Stimulated activated CD4-positive, alpha-beta T cell treated with anti-CD3 and anti-CD28 coated beads, Interleukin-4, amount 100 ng/mL, for 1 hour (primary cell): ENCODE measurements around the gene CHD5.
"Not testable (repeated sequence)": the region's sequence is repeated elsewhere in the genome, so short reads cannot be mapped to it uniquely, and the experiment has no call there.

ENCODE experiments used
- DNase-seq: peaks from one replicate; pipeline ENCODE4 v3.0.0-alpha.2; 2020

CHD5 gene

DNA sequence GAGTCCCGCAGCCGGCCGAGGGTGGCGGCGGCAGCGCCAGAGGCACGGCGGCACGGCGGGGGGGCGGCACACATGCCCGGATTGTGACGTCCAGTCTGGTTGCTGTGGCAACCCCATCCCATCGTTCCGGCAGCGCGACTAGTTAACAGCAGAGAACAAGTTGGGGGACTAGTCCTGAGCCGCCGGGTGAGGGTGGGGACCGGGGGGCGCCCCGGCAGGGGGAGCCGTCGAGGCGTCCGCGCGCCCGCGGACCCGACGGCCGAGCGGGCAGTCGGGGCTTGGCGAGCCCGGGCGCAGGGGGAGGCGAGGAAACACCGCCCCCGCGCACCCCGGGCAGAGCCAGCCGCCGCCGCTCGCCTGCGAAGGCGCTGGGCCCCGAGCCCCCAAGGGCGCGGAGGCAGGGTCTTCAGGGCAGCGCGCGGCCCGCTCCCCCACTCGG is at the start of gene CHD5:
CHD5 (minus strand) TSS at position 54 of the 439 bp plus-strand sequence. CDS start 298 bp downstream, outside the sequence.
- no peak for DNase-seq

DNA sequence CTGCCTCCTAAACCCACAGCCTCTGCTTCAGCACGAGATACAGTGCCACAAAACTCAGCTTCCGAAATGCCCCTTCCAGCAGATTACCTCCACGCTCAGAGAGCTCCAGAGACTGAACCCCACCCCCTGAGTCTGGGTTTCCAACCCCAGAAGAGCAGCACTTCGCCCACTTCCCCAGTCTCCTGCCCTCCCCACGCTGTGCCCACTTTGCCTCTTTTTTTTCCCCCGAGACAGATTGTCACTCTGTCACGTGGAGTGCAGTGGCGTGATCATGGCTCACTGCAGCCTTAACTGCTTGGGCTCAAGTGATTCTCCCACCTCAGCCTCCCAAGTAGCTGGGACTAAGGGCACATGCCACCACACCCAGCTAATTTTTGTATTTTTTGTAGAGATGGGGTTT is 45.5 kb upstream of the CHD5 start:
- DNase-seq = no peak

DNA sequence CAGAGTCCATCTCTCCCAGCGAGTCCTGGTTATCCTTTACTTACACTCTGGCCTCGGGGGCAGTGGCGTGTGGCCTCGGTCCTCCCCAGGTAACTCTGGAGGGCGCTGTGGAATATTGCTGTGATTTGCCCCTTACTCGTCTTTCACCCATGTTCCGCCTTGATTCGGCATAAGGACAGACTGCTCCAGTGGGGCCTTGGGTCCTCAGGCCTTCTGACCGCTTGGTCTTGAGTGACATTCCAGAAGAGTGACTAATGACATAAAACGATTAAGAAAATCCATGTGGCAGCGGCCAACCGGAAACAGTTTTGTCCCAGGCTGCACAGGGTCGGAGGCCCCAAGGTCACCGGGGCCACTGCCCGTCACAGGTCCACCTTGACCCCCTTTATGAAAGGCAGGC is 44.6 kb upstream of the CHD5 start:
- DNase-seq = no peak

DNA sequence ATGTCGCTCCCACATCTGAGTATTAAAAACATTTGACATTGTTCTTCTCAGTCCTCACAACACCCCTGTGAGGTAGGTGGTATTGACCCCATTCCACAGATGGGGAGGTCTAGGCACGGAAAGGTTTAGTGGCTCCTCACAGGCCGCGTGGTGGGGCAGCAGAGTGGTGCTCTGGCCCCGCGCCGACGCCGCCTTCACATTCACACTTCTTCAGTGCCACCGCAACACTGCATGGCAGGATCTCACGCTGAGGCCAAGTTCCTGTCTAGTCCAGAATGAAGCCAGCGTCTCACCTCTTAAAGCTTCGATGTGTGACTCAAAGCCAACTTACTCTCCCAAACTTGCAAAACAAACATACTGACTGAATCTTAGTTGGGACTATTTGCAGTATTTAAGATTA is 43.5 kb upstream of the CHD5 start:
- DNase-seq = no peak

DNA sequence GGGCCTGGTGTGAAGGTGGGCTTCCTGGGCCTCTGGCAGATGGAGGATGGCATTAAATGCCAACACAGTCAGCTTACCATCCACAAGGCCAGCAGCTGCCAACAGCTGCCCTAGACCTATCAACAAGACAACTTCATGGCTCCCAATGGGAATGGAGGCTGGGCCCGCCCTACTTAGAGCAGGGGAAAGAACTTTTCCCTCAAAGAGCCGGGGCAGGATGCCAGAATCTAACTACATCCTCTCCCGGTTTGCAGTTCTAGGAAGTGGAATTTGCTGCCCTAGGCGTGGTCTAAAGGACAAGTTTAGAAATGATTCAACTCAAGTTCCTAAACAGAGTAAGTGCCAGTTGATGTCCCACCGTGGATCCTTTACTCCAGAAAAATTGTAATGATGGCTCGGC is 42.5 kb upstream of the CHD5 start:
- no peak for DNase-seq

DNA sequence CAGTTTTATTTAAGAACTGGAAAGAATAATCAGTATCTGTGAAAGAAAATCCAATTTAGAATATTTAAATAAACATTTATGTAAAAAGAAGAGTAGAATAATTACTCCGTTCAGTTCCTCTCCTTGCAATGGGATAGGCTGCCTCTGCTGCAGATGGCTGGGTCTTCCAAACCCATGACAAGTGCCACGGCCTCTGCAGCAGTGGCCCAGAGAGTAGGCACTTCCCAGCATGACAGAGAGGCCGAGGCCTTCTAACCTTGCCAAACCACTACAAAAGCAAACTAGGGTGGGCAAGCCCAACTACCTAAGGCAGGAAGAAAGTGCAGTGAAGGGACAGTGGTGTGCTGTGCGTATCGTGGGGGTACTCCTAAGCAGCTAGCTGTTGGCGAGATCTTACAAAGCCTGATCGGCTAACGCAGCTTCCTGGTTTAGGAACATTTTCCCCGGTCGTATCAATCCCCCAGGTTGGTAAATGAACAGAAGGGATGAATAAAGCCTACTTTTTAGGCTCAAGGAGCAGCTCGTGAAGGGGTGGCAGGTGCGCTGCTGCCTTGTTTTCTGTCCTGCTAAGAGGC is 41.2 kb upstream of the CHD5 start:
- no peak for DNase-seq

DNA sequence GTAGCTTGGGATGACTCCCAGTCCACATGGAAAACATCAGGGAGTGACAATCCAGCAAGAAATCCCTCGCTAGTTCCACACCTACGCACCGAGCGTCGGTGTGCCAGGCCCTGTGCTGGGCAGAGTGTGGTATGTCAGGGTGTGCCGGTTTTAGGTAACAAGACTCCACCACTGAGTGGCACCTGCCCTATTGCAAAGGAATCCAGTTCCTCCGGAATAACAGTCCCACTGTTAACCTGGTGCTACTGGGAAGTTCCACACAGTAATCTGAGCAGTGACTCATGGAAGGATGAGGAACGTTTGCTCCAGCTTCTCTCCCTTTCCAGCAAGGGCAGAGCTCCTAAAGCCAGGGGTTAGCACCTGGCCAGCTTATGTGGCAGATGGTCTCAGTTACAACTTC is 40.1 kb upstream of the CHD5 start:
- no peak for DNase-seq

DNA sequence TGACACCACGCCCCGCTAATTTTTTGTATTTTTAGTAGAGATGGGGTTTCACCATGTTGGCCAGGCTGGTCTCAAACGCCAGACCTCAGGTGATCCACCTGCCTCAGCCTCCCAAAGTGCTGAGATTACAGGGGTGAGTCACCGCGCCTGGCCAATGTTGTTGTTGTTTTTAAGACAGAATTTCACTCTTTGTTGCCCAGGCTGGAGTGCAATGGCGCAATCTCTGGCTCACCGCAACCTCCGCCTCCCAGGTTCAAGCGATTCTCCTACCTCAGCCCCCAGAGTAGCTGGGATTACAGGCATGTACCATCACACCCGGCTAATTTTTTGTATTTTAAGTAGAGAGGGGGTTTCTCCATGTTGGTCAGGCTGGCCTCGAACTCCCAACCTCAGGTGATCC is 39.5 kb upstream of the CHD5 start:
- DNase-seq = not testable (repeated sequence)

DNA sequence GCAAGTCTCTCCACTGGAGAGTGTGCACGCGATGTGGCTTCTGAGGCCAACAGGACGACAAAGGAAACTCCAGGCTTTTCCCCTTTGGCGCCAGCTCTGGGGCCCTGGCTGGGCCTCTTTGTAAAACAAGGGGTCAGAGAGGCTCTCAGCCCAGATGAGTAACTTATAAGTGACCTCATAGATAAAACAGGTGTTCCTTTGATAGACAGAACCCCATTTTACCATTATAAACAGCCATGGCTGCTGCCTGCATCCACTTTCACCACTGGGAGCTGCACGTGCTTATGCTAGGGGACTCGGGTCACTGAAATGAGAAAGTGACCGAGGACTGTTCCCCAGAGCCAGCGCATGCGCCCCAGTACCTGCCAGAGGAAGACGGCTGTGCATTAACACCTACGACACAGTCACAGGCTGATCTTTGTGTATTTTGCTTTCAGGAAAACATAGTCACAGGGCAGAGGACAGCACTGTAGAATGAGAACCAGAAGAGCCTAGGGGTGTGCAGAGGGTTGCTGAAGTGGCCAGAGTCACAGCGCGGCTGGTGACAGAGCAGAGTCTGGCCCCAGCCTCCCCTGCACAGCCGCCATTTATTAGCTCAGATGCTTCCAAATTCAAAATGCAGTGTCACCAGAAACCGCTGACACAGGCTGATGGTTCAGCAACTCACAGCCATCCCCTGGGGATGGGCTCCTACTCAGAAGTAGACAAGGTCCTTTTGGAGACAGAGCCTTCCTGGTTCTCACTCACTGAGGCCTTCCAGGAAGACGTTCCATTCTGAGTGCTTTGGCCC is 38.4 kb upstream of the CHD5 start:
- no peak for DNase-seq

DNA sequence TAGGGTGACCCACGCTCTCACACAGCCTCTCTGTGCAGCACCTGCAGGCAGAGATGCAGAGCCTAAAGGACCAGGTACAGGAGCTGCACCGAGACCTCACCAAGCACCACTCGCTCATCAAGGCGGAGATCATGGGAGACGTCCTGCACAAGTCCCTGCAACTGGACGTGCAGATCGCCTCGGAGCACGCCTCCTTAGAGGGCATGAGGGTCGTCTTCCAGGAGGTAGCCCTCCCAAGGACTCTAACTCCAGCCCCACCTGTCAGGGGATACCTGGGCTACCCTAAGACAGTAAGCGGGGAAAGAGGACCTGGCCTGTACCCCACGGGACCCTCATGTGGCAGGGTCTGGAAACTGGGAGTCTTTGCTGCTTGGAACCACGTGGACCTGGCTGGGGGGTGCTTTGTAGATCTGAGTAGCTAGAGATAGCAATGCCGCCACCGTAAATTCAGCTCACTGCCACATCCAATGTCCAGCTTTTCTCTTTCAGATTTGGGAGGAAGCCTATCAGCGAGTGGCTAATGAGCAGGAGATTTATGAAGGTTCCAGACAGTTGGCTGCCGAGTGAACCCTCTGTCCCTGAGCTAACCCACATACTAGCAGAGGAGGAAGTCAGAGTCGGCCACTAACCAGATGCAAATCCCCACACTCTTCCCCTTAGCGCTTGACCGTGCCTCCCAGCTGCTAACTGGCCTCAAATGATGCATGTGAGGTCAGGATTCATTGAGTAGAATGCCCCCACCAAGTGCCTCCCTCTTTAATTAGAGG is 32.3 kb upstream of the CHD5 start:
- DNase-seq = no peak

DNA sequence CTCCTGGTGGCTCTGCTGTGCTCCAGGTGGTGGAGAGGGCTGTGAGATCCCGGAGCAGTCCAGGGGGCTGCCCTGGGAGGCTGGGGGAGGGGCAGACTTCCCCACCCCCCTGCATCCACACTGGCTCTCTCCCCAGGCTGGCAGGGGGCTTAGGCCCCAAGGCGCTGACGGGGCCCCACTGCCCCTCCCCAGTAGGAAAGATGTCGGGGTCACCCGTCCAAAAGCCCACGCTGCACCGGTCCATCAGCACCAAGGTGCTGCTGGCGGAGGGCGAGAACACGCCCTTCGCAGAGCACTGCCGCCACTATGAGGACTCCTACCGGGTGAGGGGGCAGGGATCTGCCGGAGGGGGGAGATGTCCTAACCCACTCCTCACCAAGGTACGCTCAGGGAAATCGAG is 31.6 kb upstream of the CHD5 start:
- no peak for DNase-seq

DNA sequence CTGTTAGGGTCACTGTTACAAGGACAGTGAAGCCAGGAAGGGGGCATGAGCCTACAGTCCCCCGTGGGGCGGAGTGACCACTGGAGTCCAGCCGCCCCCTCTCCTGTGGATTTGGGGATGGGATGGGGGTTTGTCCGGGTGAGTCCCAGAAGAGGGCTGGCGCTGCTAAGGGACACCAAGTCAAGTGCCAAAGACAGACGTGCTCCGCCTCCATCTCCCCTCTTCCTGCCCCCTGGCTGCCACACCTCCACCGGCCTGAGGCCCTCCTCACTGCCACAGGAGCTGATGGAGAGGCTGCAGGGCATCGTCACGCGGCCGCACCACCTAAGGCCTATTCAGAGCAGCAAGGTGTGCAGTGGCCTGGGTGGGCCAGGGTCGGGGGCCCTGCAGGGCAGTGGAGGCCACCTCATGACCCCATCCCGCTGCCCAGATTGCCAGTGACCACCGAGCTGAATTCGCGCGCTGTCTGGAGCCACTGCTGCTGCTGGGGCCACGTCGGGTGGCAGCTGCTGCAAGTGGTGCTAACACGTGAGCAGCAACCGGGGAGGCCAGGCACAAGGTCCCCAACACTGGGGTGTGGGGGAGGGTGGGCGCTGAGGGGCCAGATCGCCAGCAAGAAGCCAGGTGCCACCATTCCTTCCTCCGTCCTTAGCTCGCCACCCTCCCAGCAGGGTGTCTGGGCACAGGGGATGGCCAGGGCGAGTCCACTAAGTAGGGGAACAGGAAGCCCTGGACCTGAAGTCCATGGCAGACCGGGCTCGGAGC is 30.7 kb upstream of the CHD5 start:
- DNase-seq = no peak

DNA sequence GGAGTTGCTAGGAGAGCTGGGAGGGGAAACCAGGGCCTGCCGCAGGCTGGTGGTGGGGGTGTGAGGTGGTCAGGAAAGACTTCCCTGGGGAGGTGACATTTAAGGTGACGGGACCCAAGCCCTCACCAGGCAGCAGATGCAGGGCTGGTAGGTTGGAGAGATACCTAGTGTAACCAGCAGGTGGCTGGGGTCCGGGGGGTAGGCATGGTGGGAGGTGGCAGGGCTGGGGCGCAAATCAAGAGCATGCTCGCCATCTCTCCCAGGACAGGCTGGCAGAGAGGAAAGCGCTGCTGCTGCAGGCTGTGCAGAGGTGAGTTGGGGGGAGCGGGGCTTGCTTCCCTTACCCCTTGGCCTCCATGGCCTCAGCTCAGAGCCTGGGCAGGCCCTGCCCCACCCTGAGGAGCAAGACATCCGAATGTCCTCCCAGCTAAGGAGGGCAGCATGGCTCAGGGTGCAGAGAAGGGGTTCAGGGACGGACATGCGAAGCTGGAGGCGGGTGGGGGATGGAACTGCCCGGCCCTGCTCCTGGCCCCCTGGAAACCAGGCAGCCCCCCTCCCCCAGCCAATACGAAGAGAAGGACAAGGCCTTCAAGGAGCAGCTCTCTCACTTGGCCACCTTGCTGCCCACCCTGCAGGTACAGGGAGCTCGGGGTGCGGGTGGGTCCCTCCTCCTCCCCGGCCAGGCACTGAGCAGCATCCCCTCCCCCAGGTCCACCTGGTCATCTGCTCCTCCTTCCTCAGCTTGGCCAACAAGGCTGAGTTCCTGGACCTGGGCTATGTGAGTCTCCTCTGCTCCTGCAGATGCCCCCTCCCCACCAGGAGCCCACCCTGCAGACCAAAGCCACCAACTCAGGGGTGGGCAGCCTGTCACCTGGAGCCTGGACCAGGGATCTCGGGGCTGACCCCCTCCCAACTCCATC is 29.8 kb upstream of the CHD5 start:
- no peak for DNase-seq

DNA sequence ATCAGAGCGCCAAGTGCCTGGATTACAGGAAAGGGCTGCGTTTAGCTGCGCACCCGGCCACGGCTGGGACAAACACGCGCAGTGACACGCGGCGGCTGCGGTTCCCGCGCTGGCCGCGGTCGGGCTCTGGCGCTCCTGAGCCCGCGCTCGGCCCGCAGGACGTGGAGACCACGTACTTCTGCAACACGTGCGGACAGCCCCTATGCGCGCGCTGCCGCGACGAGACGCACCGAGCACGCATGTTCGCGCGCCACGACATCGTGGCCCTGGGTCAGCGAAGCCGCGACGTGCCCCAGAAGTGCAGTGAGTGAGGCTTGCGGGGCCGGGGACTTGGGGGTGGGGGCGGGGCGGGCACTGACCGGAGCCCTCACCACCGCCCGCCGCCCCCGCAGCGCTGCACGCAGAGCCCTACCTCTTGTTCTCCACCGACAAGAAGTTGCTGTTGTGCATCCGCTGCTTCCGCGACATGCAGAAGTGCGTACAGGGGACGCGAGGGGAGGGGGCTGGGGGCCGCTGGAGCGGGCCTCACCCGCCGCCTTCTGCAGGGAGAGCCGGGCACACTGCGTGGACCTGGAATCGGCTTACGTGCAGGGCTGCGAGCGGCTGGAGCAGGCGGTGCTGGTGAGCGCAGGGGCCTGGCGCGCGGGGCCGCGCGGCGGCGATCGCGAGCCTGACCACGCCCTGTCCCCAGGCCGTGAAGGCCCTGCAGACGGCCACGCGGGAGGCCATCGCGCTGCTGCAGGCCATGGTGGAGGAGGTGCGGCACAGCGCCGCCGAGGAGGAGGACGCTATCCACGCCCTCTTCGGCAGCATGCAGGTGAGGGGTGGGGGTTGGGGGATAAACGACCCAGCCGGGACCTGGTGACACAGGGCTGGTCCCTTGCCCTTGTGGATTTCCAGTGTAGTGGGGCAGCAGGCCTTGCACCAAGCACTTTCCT is 28.9 kb upstream of the CHD5 start:
- DNase-seq = peak; percentile 34

DNA sequence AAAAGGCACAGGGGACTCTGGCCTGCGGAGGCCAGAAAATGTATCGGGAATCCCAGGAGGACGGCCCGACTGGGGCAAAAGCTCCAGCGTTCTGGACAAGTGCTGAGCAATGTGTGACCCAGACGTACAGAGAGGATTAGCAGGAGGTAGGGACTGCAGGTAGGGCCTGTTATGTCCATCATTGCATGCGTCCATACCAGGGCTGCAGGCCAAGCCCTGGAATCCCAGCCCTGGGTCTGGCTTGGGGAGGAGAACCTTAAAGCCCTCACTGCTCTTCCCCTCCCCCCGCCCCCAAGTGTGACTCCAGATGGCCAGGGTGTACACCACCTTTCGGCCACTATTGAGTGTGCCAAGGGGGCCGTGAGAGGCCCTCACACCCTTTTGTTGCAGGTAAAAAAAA is 27.8 kb upstream of the CHD5 start:
- no peak for DNase-seq

DNA sequence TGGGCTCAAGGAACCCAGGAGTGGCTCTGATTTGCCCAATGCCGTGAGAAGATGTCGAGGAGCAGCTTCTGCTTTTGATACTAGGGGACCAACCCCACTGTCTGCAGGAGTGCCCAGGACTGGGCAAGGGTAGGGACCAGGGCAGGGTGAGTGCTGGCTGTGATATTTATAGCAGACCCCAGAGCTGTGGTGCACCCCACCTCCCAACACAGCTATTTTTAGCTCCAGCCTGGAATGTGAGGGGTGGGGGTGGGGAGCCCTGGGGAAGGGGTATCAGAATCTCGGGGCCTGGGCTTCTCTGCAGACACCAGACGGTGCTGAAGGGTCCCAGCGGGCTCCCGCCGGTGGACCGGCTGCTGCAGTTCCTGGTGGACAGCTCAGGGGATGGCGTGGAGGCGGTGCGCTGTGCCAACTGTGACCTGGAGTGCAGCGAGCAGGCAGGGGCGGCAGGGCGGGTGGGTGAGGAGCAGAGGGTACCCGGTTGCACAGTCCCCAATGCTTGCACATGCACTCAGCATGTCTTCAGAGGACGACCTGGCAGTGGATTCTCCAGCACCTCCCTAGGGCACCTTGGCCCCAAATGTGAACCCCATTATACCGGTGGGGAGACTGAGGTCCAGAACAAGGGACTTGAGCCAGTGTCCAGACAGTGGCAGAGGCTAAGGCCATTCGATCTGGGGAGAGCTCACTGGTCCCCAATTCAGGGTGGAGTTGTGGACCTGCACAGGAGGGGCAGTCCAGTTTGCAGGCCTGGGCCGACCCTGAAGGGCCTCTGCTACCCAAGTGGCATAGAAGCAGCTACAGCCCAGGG is 27.2 kb upstream of the CHD5 start:
- DNase-seq = no peak

DNA sequence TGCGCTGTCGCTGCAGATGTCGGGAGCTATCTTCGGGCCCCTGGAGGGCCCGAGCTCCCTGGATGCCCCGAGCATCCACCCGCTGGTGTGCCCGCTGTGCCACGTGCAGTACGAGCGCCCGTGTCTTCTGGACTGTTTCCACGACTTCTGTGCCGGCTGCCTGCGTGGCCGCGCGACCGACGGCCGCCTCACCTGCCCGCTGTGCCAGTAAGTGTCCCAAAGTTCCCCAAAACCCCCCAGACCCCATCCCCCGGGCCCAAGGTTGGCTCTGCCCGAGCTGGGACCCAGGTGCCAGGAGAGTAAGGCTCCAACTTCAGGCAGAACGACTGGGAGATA is 26.4 kb upstream of the CHD5 start:
- DNase-seq = no peak

DNA sequence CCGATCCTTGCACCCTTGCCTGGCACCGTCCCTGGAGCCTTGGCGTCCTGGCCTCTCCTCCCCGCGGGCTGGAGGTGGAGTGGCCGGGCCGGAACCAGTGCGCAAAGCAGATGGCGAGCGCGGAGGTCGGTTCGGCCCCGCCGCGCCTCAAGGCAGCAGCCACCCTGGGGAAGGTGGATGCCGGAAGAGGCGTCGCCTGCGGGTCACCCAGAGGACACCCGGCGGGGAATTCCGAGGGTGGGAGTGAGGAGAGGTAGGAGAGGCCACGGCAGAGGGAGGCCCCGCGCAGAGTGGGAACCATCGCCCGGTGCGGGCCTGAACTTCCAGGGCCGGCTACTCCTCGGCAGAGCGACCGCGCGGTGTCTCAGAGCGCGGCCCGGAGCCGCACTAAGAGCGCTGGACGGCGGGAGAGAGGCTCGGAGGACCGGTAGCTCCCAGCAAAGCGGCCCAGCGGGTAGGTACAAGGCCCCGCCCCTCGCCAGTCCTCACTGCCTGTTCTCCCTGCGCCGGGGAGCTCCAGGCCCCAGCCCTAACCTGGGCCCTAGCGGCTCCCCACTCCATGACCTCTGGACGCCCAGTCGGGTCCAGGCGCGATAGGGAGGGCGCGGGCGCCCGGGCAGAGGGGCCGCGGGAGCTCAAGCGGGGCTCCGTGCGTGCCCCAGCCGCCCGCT is 25.9 kb upstream of the CHD5 start, which contains the start of gene RNF207:
RNF207 (plus strand) TSS at position 271 of the 671 bp plus-strand sequence. CDS start 417 bp downstream, outside the sequence.
- DNase-seq = peak; percentile 75

DNA sequence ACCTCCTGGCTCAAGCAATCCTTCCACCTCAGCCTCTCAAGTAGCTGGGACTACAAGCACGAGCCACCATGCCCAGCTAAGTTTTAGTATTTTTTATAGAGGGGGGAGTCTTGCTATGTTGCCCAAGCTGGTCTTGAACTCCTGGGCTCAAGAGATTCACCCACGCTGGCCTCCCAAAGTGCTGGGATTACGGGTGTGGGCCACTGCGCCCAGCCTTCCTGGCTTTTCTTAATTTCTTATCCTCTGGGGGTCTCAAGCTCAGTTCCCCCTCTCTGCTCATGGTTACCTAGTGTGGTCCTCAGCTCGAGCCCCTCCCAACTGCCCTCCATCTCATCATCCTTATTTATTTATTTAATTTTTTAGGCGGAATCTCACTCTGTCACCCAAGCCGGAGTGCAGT is 22.1 kb upstream of the CHD5 start:
- DNase-seq = no peak
